ENCODE results near the gene MAPK10. TPM values are rescaled to one million over a fixed set of nuclear protein-coding genes. Genes with fewer than 3 reads are reported as not detected.

MAPK10 gene
- total RNA-seq, 1 donor from 2014 or later: 123 TPM

- TF ChIP-seq POLR2AphosphoS5 (IDR thresholded peaks at IDR 0.05; ENCODE audit: insufficient read depth in 1 of 2, low read depth in 1 of 2): no peak
- no peak for TF ChIP-seq CTCF (IDR thresholded peaks at IDR 0.05)
- no peak for TF ChIP-seq POLR2A (IDR thresholded peaks at IDR 0.05)
- no peaks in the 10 kb centered on the region for H3K9me3 ChIP-seq
- H3K4me3 ChIP-seq: no peak overlapping the region
- no peaks in the 10 kb centered on the region for H3K4me1 ChIP-seq
- no peaks in the 10 kb centered on the region for H3K27me3 ChIP-seq
- H3K27ac ChIP-seq: no peak overlapping the region
- H3K36me3 ChIP-seq: no peaks in the 10 kb centered on the region
- DNase-seq (ENCODE audit: extremely low spot score in 2 of 2): no peak
- intact Hi-C loops (cut with DNase I): no loop called here
Measured at GRCh38 chr4:86250619-86251018, 109.2 kb downstream of the MAPK10 start.

GRCh38 chr4:86250006-86250405 lies 109.8 kb downstream of the MAPK10 start:
- Histone ChIP-seq H3K27ac (no peak overlapping the region), H3K4me1 (no peaks in the 10 kb centered on the region), H3K36me3 (no peaks in the 10 kb centered on the region), H3K27me3 (no peaks in the 10 kb centered on the region), H3K9me3 (no peaks in the 10 kb centered on the region), H3K4me3 (no peak overlapping the region)
- TF ChIP-seq CTCF (IDR thresholded peaks at IDR 0.05) (no peak), POLR2AphosphoS5 (IDR thresholded peaks at IDR 0.05; ENCODE audit: insufficient read depth in 1 of 2, low read depth in 1 of 2) (no peak), POLR2A (IDR thresholded peaks at IDR 0.05) (no peak)
- intact Hi-C loops (cut with DNase I): no loop called here
- DNase-seq (ENCODE audit: extremely low spot score in 2 of 2): no peak

- H3K9me3 ChIP-seq: no peaks in the 10 kb centered on the region
- no peak for DNase-seq (ENCODE audit: extremely low spot score in 2 of 2)
- H3K27ac ChIP-seq: peak overlapping the region; percentile 7
- intact Hi-C loops (cut with DNase I): no loop called here
- H3K36me3 ChIP-seq: no peaks in the 10 kb centered on the region
- H3K27me3 ChIP-seq: no peaks in the 10 kb centered on the region
- H3K4me1 ChIP-seq: peaks cover 8% of the 10 kb centered on the region
- H3K4me3 ChIP-seq: no peak overlapping the region
- TF ChIP-seq POLR2AphosphoS5 (IDR thresholded peaks at IDR 0.05; ENCODE audit: insufficient read depth in 1 of 2, low read depth in 1 of 2) (no peak), CTCF (IDR thresholded peaks at IDR 0.05) (no peak), POLR2A (IDR thresholded peaks at IDR 0.05) (no peak)
Measured at GRCh38 chr4:86249074-86249473, 110.8 kb downstream of the MAPK10 start.

- no peak overlapping the region for H3K4me3 ChIP-seq
- H3K9me3 ChIP-seq: no peaks in the 10 kb centered on the region
- H3K36me3 ChIP-seq: no peaks in the 10 kb centered on the region
- no peak for TF ChIP-seq POLR2AphosphoS5 (IDR thresholded peaks at IDR 0.05; ENCODE audit: insufficient read depth in 1 of 2, low read depth in 1 of 2)
- TF ChIP-seq POLR2A (IDR thresholded peaks at IDR 0.05): no peak
- no peak for TF ChIP-seq CTCF (IDR thresholded peaks at IDR 0.05)
- H3K27ac ChIP-seq: peak overlapping the region; percentile 27
- DNase-seq (ENCODE audit: extremely low spot score in 2 of 2): no peak
- intact Hi-C loops (cut with DNase I): no loop called here
- no peaks in the 10 kb centered on the region for H3K27me3 ChIP-seq
- peaks cover 9% of the 10 kb centered on the region for H3K4me1 ChIP-seq
Measured at GRCh38 chr4:86247906-86248305, 111.9 kb downstream of the MAPK10 start.

GRCh38 chr4:86247320-86247719 lies 112.5 kb downstream of the MAPK10 start:
- no peak for TF ChIP-seq POLR2AphosphoS5 (IDR thresholded peaks at IDR 0.05; ENCODE audit: insufficient read depth in 1 of 2, low read depth in 1 of 2)
- no peak for TF ChIP-seq POLR2A (IDR thresholded peaks at IDR 0.05)
- TF ChIP-seq CTCF (IDR thresholded peaks at IDR 0.05): no peak
- Histone ChIP-seq H3K36me3 (no peaks in the 10 kb centered on the region), H3K4me1 (peaks cover 9% of the 10 kb centered on the region), H3K27me3 (no peaks in the 10 kb centered on the region), H3K4me3 (no peak overlapping the region), H3K27ac (no peak overlapping the region), H3K9me3 (no peaks in the 10 kb centered on the region)
- DNase-seq (ENCODE audit: extremely low spot score in 2 of 2): no peak
- intact Hi-C loops (cut with DNase I): no loop called here
